GM19023 (cell line): ENCODE data around the gene SYT1.
"Not testable (repeated sequence)": the region's sequence is repeated elsewhere in the genome, so short reads cannot be mapped to it uniquely, and the experiment has no call there.

Source experiments
- ATAC-seq: cut with Tn5 transposase; IDR thresholded peaks from one replicate; pipeline ENCODE4 v1.9.1; 2021; ENCODE audit warnings: mild to moderate bottlenecking, moderate library complexity; ENCODE audit not compliant: unreplicated experiment

SYT1 gene

GRCh38 chr12:78964521-78964920 is 99.9 kb downstream of the SYT1 start:
- no peak for ATAC-seq

- ATAC-seq = no peak
These were observed 101.5 kb downstream of the SYT1 start for GRCh38 chr12:78966062-78966461.

- no peak for ATAC-seq
These were observed 102.4 kb downstream of the SYT1 start for GRCh38 chr12:78966926-78967325.

- ATAC-seq = no peak
These were observed 103.7 kb downstream of the SYT1 start for GRCh38 chr12:78968226-78968625.

GRCh38 chr12:78970041-78970440 is 105.5 kb downstream of the SYT1 start:
- no peak for ATAC-seq

GRCh38 chr12:78977304-78977867 is 112.8 kb downstream of the SYT1 start:
- ATAC-seq = no peak

- no peak for ATAC-seq
These were observed 129.7 kb downstream of the SYT1 start for GRCh38 chr12:78994168-78994791.

GRCh38 chr12:79000501-79000900 is 135.9 kb downstream of the SYT1 start:
- no peak for ATAC-seq

- ATAC-seq = no peak
These were observed 136.8 kb downstream of the SYT1 start for GRCh38 chr12:79001404-79001803.

- no peak for ATAC-seq
These were observed 141.7 kb downstream of the SYT1 start for GRCh38 chr12:79006306-79006705.

- no peak for ATAC-seq
These were observed 144.0 kb downstream of the SYT1 start for GRCh38 chr12:79008591-79008990.

- no peak for ATAC-seq
These were observed 148.1 kb downstream of the SYT1 start for GRCh38 chr12:79012636-79013035.

GRCh38 chr12:79016181-79016580 is 151.6 kb downstream of the SYT1 start:
- no peak for ATAC-seq

GRCh38 chr12:79019672-79020071 is 155.1 kb downstream of the SYT1 start:
- no peak for ATAC-seq

- ATAC-seq = no peak
These were observed 155.5 kb downstream of the SYT1 start for GRCh38 chr12:79020106-79020505.

- ATAC-seq = no peak
These were observed 156.4 kb downstream of the SYT1 start for GRCh38 chr12:79021021-79021420.

- ATAC-seq = no peak
These were observed 158.7 kb downstream of the SYT1 start for GRCh38 chr12:79023261-79023660.

GRCh38 chr12:79023784-79024183 is 159.2 kb downstream of the SYT1 start:
- ATAC-seq = no peak

- ATAC-seq = no peak
These were observed 169.2 kb downstream of the SYT1 start for GRCh38 chr12:79033788-79034187.

GRCh38 chr12:79044748-79045147 is 180.2 kb downstream of the SYT1 start:
- ATAC-seq = not testable (repeated sequence)

- not testable (repeated sequence) for ATAC-seq
These were observed 180.7 kb downstream of the SYT1 start for GRCh38 chr12:79045149-79045703.

- no peak for ATAC-seq
These were observed 181.4 kb downstream of the SYT1 start for GRCh38 chr12:79046021-79046420.

- ATAC-seq = no peak
These were observed 184.4 kb downstream of the SYT1 start for GRCh38 chr12:79048962-79049361.
